SIG-M5 treated with dmso at 0.1 percent for 504 hours (cell line): Measurements from ENCODE around the gene MLKL.

Source experiments
- DNase-seq: peaks from one replicate; lab custom pipeline; 2025; ENCODE audit not compliant: unreplicated experiment; lab: John Stamatoyannopoulos, UW

MLKL gene

DNA sequence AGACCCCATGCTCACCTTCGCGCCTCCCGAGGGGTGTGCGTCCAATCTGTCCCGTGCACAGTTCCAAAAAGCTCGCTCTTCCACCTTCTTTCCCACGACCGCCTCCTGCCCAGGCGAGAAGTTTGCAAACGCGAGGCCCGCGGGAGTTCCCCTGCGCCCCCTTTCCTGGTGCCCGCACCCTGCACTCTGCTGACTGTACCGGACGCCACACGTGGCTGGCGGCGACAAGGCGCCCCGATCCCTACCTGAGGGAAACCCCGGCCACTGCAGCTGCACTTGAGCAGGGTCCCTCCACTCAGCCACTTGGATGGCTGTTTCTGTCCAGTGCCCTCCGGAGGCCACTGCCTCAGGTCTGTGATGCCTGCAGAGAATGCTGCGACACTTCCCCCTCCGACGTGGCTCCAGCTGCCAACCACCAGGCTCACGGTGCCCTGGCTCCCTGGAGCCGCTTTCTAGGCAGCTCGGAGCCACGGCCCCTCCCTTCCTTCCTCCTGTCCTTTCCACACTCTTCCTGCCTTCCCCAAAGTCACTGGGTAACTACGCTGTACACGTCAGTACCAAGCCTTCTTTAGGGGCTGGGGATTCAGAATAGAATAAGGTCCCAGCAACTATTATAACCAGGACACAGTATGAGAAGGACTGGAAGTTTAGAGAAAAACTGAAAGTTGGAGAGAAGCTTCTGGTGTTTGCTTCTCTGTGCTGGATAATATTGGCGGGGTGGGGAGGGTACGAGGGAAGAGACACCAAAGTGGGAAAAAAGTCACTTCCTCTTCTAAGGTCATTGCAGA, at the start of gene MLKL:
Gene MLKL (minus strand): TSS at position 425 of the 788 bp plus-strand sequence. CDS start 5,105 bp downstream, outside the sequence.
- peak; percentile 96 for DNase-seq

DNA sequence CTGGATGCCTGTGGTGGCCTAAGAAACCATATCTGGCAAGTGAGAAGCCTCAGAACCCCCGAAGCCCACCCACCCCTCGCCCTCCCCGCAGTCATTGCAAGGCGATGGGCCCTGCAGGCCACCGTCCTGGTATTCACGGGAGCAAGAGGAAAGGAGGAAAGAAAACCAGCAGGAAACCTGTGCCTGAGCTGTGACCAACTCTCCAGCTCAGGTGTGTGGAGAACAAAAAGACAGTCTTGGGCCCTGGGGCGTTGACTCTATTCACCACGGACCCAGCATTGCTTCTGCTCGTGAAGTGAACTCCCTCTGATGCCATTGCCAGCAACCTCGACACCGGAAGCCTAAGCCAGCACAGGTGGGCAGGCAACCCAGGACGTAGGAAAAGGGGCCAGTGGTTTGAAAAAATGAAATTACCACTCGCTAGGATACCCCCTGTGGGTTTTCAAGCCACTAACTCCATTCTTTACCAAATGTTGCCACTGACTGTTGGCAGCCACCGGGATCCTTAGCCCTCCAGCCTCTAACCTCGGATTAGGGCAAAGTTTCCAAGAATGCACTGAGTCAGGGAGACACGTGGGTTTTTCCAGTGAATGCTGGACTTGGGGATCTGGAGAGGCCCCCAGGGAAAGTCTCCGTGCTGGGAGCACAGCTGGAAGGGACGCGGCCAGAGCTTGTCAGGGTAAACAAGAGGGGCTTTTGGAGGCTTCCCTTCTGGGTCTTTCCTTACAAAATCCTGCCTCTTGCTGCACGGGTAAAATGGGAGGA, 48.8 kb upstream of the MLKL start:
- no peak for DNase-seq

DNA sequence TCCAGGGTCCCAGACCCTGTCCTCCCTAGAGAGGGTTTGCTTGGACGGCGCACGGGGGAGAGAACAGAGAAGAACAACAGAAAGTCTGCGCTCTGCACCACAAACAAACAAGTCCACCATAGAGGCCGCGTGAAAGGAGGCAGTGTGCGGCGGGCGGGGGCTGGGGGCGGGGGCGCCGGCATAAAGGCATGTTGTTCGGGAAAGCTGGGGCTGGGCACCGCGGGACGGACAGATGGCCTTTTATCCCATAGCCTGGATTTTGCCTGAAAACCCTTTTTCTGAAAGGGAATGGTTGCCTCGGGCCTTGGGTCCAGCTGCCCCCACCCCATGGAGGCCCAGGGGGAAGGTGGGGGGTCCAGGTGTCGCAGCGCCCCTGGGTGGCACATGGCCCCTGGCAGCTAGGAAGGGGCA, 48.0 kb upstream of the MLKL start:
- DNase-seq: no peak

DNA sequence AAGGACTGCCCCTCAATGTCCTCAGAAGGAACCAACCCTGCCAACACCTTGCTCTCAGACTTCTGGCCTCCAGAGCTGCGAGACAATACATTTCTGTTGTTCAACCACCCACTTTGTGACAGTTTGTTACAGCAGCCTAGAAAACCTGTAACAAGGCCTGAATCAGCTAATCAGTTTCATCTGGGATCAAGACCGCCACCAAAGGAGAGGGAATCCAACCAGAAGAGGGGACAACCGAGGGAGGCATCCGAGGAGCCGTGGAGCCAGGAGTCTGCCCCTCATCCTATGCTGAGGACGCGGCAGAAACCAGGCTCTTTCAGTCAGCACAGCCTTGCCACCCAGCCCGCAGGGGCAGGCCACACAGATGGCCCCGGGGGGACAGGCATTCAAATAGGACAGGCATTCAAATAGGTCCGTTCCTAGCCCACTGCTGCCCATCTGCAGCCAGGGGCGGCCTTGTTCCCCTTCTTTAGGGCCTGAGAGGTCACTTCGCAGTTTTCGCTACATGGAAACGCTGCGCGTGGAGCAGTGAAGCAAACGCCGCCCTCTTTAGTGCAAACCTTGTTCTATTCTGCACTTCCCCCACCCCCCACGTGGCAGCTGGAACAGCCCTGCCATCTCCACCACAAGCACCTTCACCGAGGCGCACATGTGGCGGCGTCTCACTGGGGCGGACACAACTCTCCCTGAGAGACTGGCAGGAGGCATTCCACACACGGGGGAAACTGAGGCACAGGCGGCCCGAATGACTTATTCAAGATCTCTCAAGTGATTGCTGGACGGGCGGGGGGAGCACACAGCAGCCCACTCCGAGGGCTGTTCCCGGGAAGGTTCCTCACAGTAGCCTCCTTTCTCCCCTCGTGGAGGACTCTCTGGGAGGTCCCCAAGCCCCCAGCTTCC, 47.3 kb upstream of the MLKL start:
- no peak for DNase-seq

DNA sequence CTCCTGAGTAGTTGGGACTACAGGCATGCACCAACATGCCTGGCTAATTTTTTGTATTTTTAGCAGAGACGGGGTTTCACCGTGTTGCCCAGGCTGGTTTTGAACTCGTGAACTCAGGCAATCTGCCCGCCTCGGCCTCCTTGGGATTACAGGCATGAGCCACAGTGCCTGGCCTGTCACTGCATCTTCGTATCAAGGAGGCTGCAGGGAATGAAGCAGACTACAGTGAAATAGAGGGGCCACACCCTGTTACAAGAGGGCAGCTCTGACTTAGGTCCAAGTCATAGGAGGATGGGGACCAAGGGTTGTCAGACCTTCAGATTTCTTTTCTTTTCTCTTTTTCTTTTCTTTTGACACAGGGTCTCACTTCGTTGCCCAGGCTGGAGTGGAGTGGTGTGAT, 45.3 kb upstream of the MLKL start:
- DNase-seq: no peak

DNA sequence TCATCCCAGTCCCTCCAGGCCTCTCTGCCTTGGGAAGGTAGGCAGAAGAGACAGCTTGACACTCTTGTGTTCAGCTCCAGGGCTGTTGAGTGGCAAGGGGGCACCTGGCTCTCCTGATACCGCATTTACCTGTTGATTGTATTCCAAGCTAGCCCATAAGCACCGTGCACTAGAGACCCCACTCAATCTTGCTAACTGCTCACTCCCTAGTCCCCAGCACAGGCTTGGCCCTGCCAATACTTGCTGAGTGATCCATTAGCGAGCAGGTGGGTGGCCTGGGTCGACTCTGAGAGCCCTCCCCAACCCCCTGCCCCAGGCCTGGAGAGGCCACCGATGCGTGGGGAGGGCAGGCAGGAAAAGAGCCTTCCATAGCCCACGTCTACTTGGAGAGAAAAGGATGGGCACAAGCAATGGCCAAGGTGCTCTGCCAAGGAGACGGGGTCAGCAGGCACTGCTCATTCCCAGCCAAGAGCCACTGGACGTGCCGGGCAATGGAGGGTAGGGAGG, 44.5 kb upstream of the MLKL start:
- DNase-seq: no peak

DNA sequence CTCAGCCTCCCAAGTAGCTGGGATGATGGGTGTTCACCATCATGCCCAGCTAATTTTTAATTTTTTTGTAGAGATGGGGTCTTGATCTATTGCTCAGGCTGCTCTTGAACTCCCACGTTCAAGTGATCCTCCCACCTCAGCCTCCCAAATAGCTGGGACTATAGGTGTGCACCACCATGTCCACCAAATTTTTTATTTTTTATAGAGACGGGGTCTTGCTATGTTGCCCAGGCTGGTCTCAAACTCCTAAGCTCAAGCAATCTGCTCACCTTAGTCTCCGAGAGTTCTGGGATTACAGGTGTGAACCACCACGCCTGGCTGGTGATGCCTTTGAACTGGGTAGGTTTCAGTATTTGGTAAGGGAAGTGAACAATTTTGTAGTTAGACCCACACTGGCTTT, 43.9 kb upstream of the MLKL start:
- DNase-seq: no peak

DNA sequence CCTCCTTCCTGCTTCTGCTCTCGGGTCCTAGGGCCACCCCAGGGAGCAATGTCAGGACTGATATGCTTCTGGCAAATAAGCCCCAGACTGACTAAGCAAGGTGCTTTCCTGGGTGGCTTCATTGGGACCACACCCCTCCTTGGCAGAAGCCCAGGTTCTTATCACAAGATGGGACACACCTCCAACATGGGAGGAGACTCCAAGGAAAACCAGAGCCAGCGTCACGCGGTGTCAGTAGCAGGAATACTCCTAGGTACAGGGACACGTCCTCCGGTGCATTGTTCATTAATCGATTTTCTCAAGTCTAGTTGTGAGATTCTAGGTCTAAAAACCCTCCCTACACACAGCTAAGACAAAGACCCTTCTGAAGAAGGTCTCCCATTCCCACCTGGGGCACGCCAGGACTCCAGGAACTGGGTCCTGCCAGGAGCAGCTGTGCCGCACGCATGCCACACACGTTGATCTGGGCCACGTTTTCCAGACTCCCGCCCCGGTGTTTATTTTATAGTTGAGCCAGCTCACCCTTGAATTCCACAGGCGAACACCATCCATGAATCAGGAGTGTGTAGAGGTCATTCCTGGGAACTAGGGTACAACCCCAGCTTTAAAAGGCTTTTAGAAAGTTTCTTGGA, 43.1 kb upstream of the MLKL start:
- peak; percentile 26 for DNase-seq

DNA sequence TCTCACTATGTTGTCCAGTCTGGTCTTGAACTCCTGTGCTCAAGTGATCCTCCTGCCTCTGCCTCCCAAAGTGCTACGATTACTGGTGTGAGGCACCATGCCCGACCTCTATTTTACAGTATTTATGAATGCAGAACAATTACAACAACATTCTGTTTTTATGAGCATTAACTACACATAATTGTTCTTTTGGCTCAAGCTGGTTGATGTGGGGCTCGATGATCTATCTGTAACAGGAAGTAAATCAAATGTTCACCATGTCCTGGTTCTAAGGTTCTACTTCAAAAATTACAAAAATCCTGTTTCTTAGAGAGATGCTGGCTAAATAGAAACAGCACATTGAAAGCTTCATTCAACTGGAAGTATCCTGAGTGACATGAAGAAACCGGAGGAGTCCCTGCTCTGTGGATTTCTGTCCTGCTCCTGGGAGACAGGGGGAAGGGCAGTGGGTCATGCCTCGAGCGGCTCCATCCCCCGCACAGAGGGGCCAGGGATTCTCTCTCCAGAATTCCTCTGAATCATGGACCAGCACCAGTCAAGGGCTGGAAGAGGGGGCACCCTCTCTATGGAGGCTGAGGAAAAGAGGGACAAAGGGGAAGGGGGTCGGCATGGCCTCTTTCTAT, 42.5 kb upstream of the MLKL start:
- no peak for DNase-seq

DNA sequence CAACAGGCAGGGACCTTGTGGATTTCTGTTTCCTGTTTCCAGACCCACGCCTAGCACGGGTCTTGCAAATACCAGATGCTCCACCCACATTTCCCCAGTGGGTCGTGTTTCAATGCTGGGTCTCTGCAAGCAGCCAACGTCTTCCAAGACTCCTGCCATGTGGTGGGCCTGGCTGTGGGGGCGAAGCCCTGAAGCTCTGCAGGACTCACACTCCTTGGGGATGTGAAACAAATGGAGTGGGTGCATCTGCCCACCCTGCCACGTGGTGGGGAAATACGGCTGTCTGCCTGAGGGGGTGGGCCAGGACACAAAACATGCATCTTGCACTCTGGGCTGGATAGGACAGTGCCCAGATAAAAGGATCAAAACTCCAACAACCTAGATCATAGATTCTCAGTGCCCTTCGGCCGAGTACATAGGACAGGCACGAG, 41.4 kb upstream of the MLKL start:
- DNase-seq: no peak

DNA sequence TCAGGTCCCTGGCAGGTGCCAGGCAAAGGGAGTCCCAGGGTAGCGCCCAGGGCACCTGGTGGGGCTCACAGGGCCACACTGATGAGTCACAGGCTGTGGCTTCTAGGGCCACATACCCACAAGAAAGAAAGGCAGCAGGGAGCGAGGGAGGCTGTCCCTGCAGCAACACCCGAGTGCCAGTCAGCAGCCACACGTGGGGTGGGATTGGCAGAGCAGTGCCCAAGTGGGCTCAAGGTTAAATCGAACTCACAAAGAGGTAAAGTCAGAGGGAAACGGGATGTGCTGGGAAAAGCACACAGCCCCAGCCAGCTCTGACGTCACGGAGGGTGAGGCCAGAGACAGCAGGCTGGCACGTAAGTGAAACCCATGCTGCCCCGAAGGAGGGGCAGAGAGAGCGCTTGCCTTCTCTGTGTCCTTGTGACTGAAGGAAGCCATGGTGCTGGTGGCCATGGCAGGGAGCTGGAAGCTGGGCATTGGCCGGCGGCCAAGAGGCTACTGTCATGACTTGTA, 40.2 kb upstream of the MLKL start:
- no peak for DNase-seq

DNA sequence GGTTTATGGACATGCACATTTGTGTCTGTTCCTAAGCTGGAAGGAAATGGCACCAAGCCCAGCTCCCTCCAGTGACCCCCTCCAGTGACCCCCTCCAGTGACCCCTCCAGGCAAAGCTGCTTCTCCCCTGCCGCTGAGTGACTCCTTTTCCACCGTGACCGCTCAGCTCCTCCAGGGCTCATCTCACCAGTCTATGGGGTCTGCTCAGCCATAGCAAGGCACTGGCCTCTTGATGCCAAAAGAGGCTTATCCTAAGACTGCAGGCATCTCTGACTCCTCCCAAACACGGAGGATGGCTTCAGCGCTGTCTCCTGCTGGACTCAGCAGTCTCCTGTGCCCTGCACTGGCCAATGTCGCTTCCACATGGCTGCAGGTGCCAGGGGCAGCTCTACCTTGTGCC, 38.6 kb upstream of the MLKL start:
- no peak for DNase-seq

DNA sequence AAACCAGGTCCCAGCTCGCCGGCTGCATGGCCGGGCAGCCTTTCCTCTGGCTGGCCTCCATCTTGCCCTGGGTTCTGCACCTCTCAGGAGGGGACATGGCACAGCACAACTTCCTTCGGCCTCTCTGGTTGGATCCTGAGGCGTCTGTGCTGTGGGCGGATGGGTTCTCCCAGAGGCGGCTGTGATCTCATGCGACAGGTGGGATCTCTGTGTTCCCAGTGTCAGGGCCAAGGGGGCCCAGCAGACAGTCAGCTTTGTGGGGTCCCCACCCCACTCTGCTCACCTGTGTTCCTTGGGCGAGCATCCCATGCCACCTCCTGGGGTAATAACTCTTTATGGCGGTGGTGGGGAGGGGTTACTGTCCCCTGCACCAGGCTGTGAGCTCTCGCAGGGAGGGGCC, 38.2 kb upstream of the MLKL start:
- DNase-seq: no peak

DNA sequence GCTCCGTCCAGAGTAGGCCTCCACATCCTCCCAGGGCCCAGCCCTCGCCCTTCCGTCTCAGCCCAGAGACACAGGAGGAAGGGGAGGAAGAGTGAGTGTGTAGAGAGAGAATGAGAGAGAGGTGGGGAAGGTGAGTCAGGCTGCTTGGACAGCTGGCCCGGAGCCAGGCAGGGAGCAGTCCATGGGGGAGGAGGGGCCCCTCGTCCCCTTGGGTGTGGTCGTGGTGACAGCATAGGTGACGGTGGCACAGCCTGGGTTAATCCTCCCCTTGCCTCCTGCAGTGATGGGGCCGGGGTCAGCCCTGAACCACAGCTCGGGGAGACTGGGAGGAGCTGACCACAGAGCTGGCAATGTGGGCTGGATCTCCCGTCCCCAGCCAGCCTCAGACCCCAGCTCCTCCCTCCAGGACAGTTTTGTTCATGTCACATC, 37.5 kb upstream of the MLKL start:
- no peak for DNase-seq

DNA sequence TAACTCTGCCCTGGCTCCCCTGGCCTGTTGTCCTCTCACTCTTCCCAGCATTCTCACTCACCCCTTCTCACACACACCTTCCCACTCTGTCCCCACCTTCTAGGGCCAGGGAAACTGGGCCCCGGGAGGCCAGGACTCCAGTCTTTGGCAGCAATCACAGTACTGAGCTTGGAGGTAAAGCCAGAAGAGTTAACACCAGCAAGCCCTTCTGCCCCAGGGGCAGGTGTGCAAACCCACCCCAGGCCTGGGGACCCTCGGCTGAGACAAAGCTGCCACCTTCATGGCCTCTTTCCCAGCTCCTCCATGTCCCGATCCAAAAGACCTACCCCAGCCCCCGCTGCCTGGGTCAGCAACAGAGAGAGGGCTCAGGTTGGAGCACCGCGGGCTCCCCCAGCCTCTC, 36.9 kb upstream of the MLKL start:
- no peak for DNase-seq

DNA sequence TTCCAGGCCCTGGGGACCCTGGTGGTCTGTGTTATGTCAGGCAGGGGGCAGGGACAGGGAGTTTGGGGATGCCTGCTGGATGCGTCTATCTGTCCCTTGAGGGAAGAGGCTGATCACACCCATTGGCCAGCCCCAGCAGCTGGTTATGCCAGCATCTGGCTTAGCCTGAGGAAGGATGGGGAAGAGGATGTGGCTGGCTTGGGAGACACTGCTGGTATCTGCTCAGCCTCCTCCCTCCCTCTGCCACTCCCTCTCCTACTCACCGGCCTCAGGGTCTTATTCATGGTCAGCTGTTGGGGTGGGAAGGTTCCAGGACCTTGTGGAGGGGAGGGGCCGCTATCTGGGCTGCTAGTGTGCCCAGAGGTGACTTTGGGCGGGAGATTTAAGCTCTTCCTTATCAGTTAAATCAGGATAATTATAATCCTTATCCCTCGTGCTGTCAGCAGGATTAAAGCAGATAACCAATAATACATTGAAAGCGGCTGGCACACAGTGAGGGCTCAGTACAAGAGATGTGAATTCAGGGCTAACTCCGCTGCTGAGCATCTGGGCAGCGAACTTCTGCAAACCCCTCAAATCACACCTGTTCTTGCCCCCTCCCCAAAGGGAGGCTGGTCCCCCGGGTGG, 36.0 kb upstream of the MLKL start:
- DNase-seq: no peak

DNA sequence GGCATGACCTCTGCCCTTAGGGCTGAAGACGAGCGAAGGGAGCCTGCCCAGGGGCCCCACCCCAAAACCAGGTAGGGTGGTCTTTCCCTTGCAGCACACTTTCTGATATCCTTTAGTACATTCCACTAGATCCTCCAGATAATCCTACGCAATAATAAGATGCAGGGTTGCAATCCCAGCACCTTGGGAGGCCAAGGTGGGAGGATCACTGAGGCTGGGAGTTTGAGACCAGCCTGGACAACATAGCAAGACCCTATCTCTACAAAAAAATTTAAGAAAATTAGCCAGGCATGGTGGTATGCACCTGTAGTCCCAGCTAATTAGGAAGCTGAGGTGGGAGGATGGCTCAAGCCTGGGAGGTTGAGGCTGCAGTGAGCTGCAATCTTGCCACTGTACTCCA, 34.9 kb upstream of the MLKL start:
- DNase-seq: no peak

DNA sequence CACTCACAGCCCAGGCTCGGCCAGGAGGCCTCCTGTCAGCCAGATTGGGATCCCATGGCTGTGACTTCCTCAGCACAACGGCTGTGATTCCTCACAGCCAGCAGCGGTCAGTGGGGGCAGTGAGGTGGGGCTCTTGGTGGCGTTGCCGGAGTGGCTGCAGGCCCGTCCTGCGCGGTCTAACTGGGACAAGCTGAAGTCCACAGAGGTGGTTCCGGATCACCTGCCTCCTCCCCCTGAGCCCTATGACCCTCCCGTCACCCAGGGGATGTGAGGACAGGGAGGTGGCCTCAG, 34.4 kb upstream of the MLKL start:
- DNase-seq: no peak

DNA sequence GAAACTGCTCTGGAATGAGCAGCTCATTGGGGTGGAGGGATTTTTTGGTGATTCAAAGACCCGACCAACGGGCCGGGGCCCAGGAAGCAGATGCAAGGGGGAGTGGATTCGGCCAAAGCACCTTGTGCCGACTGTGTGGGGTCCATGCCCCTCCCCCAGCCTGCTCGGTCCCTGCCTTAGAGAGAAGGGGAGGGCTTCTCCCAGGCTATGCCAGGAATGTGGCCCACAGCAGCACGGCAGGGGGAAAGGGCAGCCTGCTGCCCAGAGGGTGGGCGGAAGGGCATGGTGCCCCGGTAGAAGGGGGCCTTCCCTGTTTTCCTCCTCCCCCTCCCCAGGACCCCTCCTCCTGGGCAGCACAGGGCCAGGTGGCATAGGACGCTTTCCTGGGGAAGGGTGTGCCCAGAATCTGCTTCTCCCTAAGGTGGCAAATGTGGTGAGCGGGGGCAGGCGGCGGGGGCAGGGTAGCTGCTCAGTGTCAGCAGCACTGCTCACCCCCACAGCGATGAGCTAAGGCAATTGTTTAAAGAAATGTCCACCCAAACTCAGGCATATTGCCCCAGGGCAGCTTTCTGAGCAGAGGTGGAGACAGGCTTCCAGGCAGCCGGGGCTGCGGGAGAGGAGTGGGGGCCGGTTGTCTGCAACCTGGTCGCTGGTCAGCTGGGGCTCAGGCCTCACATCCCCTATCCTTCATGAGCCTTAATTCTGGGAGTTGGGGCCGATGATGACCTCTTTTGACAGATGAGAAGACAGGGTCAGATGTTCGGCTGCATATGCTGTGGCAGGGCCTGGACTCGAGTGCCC, 33.9 kb upstream of the MLKL start:
- DNase-seq: no peak
